ENCODE data around the gene SPRY1. TPM values are rescaled to one million over a fixed set of nuclear protein-coding genes. Genes with fewer than 3 reads are reported as not detected.
A peak's percentile ranks its signal among the peaks of the same experiment; 100 is the strongest.

The SPRY1 gene
- total RNA-seq, 2 donors from 2014 or later = 9.1 to 18.5 TPM

DNA sequence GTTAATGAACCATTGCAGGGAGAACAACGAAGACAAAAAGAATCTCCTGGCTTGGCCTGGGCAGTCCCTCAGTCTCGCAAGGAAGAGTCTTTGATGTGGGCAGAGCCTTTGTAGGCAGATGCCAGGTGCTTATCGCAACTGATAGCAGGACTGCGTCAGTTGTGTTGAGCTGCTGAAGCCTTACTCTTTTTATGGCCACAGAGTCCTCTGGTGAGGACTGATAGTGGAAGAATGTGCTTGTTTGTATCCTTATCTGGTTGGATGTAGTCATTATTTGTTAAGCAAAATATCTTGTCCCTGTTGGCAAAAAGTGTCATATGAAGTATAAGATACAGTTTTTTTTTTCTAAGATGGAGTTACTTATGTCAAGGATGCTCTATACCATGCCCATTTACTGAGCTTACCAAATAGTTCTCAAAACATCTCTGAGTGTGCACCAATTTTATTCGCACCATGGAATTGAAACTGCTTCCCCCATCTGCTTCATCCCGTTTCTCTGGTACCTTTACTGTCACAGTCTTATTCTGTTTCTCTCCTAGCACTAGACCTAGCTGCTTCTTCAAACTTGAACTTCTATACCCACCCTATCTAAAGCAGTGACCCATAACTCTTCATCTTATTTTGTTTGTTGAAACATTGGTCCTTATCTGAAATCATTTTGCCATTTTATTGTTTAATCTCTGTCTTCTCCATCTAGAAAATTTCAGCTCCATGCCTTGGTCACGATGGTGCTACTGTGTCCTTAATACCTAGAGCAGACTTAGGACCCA is 47.0 kb upstream of the SPRY1 start:
- Mint-ChIP-seq H3K27ac (peak overlapping the region; percentile 50), H3K4me1 (peaks cover 38% of the 10 kb centered on the region), H3K27me3 (ENCODE audit: insufficient read depth) (peaks cover 6% of the 10 kb centered on the region), H3K9me3 (no peaks in the 10 kb centered on the region), H3K36me3 (ENCODE audit: low read depth) (no peaks in the 10 kb centered on the region), H3K4me3 (no peak overlapping the region)
- WGBS, 2 experiments (ENCODE audit: insufficient coverage in 1 of 2, insufficient read length in 1 of 2) = 50 to 55% methylated on average over 6 to 7 of the region's 7 CpGs
- Histone ChIP-seq H3K27ac (ENCODE audit: low read depth, low read length) (no peak overlapping the region), H3K27me3 (ENCODE audit: control insufficient read depth, insufficient read depth, low read length, poor library complexity, severe bottlenecking) (no peaks in the 10 kb centered on the region), H3K9ac (ENCODE audit: extremely low read depth, low read length, poor library complexity, severe bottlenecking) (no peak overlapping the region), H3K36me3 (ENCODE audit: control insufficient read depth, insufficient read depth, low read length) (no peaks in the 10 kb centered on the region), H3K9me3 (ENCODE audit: control insufficient read depth, low read length) (no peaks in the 10 kb centered on the region), H3K4me1 (ENCODE audit: control insufficient read depth, insufficient read depth, low read length) (peaks cover 4% of the 10 kb centered on the region), H3K4me3 (ENCODE audit: low read length) (no peak overlapping the region)
- no peak for TF ChIP-seq CTCF (conservative IDR thresholded peaks at IDR 0.05)
- DNase-seq = peak; percentile 75

GRCh38 chr4:123350191-123350544 is 46.4 kb upstream of the SPRY1 start:
- Mint-ChIP-seq H3K9me3 (no peaks in the 10 kb centered on the region), H3K36me3 (ENCODE audit: low read depth) (no peaks in the 10 kb centered on the region), H3K27ac (peak overlapping the region; percentile 50), H3K4me3 (no peak overlapping the region), H3K4me1 (peaks cover 38% of the 10 kb centered on the region), H3K27me3 (ENCODE audit: insufficient read depth) (peaks cover 2% of the 10 kb centered on the region)
- Histone ChIP-seq H3K9me3 (ENCODE audit: control insufficient read depth, low read length) (no peaks in the 10 kb centered on the region), H3K36me3 (ENCODE audit: control insufficient read depth, insufficient read depth, low read length) (no peaks in the 10 kb centered on the region), H3K27me3 (ENCODE audit: control insufficient read depth, insufficient read depth, low read length, poor library complexity, severe bottlenecking) (no peaks in the 10 kb centered on the region), H3K4me3 (ENCODE audit: low read length) (no peak overlapping the region), H3K9ac (ENCODE audit: extremely low read depth, low read length, poor library complexity, severe bottlenecking) (no peak overlapping the region), H3K27ac (ENCODE audit: low read depth, low read length) (no peak overlapping the region), H3K4me1 (ENCODE audit: control insufficient read depth, insufficient read depth, low read length) (peaks cover 4% of the 10 kb centered on the region)
- TF ChIP-seq CTCF (conservative IDR thresholded peaks at IDR 0.05) = peak; percentile 73
- peak; percentile 88 for DNase-seq
- 17 to 29% methylated on average over 4 to 5 of the region's 5 CpGs for WGBS, 2 experiments (ENCODE audit: insufficient coverage in 1 of 2, insufficient read length in 1 of 2)

DNA sequence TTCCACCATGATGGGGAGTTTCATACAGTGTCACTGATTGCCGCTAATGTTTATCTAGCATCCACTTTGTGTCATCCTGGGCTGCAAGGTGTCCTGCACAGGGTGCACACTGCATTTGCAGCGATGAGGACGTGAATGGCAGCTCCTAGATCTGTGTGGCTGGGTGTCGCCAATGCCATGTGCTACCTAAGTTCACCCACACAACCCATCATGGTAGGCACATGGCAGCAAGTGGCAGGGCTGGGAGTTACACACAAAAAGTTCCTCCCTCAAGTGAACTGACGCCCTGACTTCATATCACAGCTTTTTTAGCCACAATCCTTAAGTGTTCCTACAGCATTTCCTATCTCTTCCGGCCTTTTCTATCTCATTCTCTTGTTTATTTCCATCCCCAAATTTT is 45.9 kb upstream of the SPRY1 start:
- Mint-ChIP-seq H3K9me3 (no peaks in the 10 kb centered on the region), H3K4me3 (no peak overlapping the region), H3K4me1 (peaks cover 38% of the 10 kb centered on the region), H3K27me3 (ENCODE audit: insufficient read depth) (no peaks in the 10 kb centered on the region), H3K27ac (no peak overlapping the region), H3K36me3 (ENCODE audit: low read depth) (no peaks in the 10 kb centered on the region)
- Histone ChIP-seq H3K4me3 (ENCODE audit: low read length) (no peak overlapping the region), H3K9me3 (ENCODE audit: control insufficient read depth, low read length) (no peaks in the 10 kb centered on the region), H3K27ac (ENCODE audit: low read depth, low read length) (no peak overlapping the region), H3K27me3 (ENCODE audit: control insufficient read depth, insufficient read depth, low read length, poor library complexity, severe bottlenecking) (no peaks in the 10 kb centered on the region), H3K9ac (ENCODE audit: extremely low read depth, low read length, poor library complexity, severe bottlenecking) (no peak overlapping the region), H3K4me1 (ENCODE audit: control insufficient read depth, insufficient read depth, low read length) (peaks cover 4% of the 10 kb centered on the region), H3K36me3 (ENCODE audit: control insufficient read depth, insufficient read depth, low read length) (no peaks in the 10 kb centered on the region)
- no peak for DNase-seq
- WGBS, 2 experiments (ENCODE audit: insufficient coverage in 1 of 2, insufficient read length in 1 of 2) = 93% methylated on average over 2 to 6 of the region's 6 CpGs
- TF ChIP-seq CTCF (conservative IDR thresholded peaks at IDR 0.05) = no peak

All from endodermal cell (in vitro differentiated cells).